ENCODE data around the gene CDCP1. TPM values are rescaled to one million over a fixed set of nuclear protein-coding genes. Genes with fewer than 3 reads are reported as not detected.
A peak's percentile ranks its signal among the peaks of the same experiment; 100 is the strongest.

The CDCP1 gene
- total RNA-seq: 1 to 10 TPM in 1 of 6 experiments, under 1 TPM in 5; 0.31 to 2.7 (median 0.83) TPM
- long read RNA-seq: 0 reads

GRCh38 chr3:45145681-45146614 lies at the start of gene CDCP1:
CDCP1 (minus strand) TSS chr3:45146378; CDS start chr3:45146287, 91 bp downstream.
- intact Hi-C loops (cut with DNase I): no loop called here
- H3K4me3 ChIP-seq: peak within 1 kb of the TSS; percentile 16 to 38 (median 31)
- H3K27ac ChIP-seq: peak within 1 kb of the TSS in 1 of 3 donors; percentile 22
- no peak for TF ChIP-seq CTCF (IDR thresholded peaks at IDR 0.05)
- TF ChIP-seq POLR2A (IDR thresholded peaks at IDR 0.05): no peak
- no peaks in the 10 kb centered on the region for H3K9me3 ChIP-seq
- 3% methylated on average over 15 of the region's 92 CpGs for WGBS (ENCODE audit: insufficient coverage, low coverage, low lambda C conversion rate, missing lambda C conversion rate)
- DNase-seq (peak in 1 of 3 donors; percentile 31), ATAC-seq (peak; percentile 49 to 59 (median 52))
- peaks cover 0 to 4% of the 10 kb centered on the region in 2 donors for H3K27me3 ChIP-seq
- H3K36me3 ChIP-seq: no peaks in the 10 kb centered on the region
- peaks cover 0 to 7% (median 0%) of the 10 kb centered on the region in 4 donors for H3K4me1 ChIP-seq

- H3K9me3 ChIP-seq: no peaks in the 10 kb centered on the region
- DNase-seq (no peak), ATAC-seq (no peak)
- peaks cover 0 to 7% (median 0%) of the 10 kb centered on the region in 4 donors for H3K4me1 ChIP-seq
- H3K4me3 ChIP-seq: no peak overlapping the region
- intact Hi-C loops (cut with DNase I): no loop called here
- TF ChIP-seq POLR2A (IDR thresholded peaks at IDR 0.05) (no peak), CTCF (IDR thresholded peaks at IDR 0.05) (no peak)
- H3K27ac ChIP-seq: no peak overlapping the region
- H3K27me3 ChIP-seq: no peaks in the 10 kb centered on the region
- WGBS (ENCODE audit: insufficient coverage, low coverage, low lambda C conversion rate, missing lambda C conversion rate): 71% methylated on average over 5 of the region's 5 CpGs
- no peaks in the 10 kb centered on the region for H3K36me3 ChIP-seq
Measured at GRCh38 chr3:45194791-45195190, 48.6 kb upstream of the CDCP1 start.

- DNase-seq (no peak), ATAC-seq (peak; percentile 72 to 87 (median 78))
- 27% methylated on average over 3 of the region's 3 CpGs for WGBS (ENCODE audit: insufficient coverage, low coverage, low lambda C conversion rate, missing lambda C conversion rate)
- Histone ChIP-seq H3K27ac (no peak overlapping the region), H3K4me3 (no peak overlapping the region), H3K9me3 (no peaks in the 10 kb centered on the region), H3K36me3 (no peaks in the 10 kb centered on the region), H3K27me3 (no peaks in the 10 kb centered on the region), H3K4me1 (peaks cover 0 to 7% (median 0%) of the 10 kb centered on the region in 4 donors)
- no peak for TF ChIP-seq POLR2A (IDR thresholded peaks at IDR 0.05)
- TF ChIP-seq CTCF (IDR thresholded peaks at IDR 0.05): no peak
- intact Hi-C loops (cut with DNase I): no loop called here
Measured at GRCh38 chr3:45191924-45192417, 45.8 kb upstream of the CDCP1 start.

- H3K27ac ChIP-seq: no peak overlapping the region
- ATAC-seq: no peak
Measured at GRCh38 chr3:45191424-45191823, 45.2 kb upstream of the CDCP1 start.

More at GRCh38 chr3:45191424-45191823, 45.2 kb upstream of the CDCP1 start:
- TF ChIP-seq CTCF (IDR thresholded peaks at IDR 0.05): no peak
- no peak for TF ChIP-seq POLR2A (IDR thresholded peaks at IDR 0.05)
- Histone ChIP-seq H3K9me3 (no peaks in the 10 kb centered on the region), H3K4me1 (peaks cover 0 to 7% (median 0%) of the 10 kb centered on the region in 4 donors), H3K36me3 (no peaks in the 10 kb centered on the region), H3K27me3 (no peaks in the 10 kb centered on the region), H3K4me3 (no peak overlapping the region)
- 93% methylated on average over 4 of the region's 4 CpGs for WGBS (ENCODE audit: insufficient coverage, low coverage, low lambda C conversion rate, missing lambda C conversion rate)
- intact Hi-C loops (cut with DNase I): no loop called here
- no peak for DNase-seq

All from right lobe of liver (tissue), 6 donors.